Cardiac septum (tissue), 1 donor: ENCODE data around the gene RTKN2. TPM values are rescaled to one million over a fixed set of nuclear protein-coding genes. Genes with fewer than 3 reads are reported as not detected.

Experiments
- DNase-seq: peaks from one replicate; pipeline ENCODE4 v3.0.0-alpha.2; 2020; ENCODE audit warnings: low spot score
- intact Hi-C: fragments of 100-400 bp; cut with DNase I; formaldehyde crosslinking; loops from one replicate; pipeline ENCODE4 v1.14.0; 2022
- total RNA-seq: library from RNA; stranded (reverse); fragmentation: NEBNext Ultra II Directional; extraction: Animal tissue kit (Norgen Biotek cat#: 25700); gene quantifications from one replicate; pipeline ENCODE4 v1.2.1, GENCODE V29; 2021
- donor health status: DM: no; HTN: no; CAD: no.

RTKN2 gene
- total RNA-seq, 1 donor from 2014 or later: 0.03 TPM

DNA sequence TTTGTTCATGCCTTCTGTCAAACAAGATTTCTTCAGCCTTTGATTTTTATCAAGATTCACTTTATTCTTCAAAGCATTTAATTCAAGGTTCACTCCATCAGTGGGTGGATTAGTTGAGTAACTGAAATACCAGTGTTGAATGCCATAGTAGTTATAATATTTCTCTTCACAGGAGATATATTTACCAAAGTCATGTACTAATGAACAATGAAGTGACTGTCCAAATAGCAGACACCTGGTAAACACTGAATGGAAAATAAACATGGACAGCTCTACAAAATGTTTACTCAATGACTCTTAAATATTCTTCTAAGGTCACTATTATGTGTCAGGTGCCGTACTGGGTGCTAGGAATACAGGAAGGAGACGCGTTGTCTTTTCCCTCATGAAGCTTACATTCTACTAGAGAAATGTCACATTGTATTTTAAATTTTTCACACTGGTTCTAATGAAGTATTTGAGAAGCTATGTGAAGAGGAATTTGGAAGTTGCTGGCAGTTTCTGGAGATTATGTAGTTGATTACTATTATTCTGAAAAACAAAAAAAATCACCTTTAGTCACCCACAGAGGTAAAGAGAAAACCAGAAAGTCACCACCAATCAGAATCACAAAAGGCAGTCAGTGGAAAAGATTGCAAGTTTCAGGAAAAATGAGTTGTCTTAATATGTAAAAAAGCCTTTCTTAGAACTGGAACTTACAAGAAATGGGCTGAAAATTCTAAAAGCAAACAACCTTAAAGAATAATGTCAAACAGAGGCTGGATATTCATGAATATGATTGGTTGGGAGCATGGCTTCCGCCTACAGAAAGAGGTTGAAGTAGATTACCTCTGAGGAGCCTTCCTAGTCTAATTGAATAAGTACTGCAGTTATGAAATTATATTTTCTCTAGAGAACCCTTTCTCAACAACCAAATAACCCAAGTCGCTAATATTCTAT is 84.5 kb downstream of the RTKN2 start:
- intact Hi-C loops: no loop called here
- no peak for DNase-seq

DNA sequence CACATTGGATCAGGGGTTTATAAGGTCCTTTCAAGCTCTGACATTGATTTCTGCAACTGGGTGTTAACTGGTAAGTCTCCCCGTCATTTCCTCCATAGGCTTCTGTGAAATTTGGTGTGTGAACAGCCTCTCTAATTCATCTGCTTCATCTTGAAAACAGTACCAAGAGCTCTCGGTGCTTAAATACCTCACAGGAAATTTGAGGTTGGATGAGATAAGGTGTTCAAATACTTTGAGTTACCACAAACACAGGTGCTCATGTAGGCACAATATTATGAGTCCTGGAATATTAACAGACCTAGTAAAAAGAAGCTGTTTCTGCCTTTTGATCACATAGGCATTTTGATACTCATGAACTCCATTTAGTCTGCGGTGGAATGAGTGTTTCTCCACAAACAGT is 85.2 kb downstream of the RTKN2 start:
- intact Hi-C loops: no loop called here
- no peak for DNase-seq

- intact Hi-C loops: no loop called here
These were observed 86.0 kb downstream of the RTKN2 start for GRCh38 chr10:62182595-62182994.

DNA sequence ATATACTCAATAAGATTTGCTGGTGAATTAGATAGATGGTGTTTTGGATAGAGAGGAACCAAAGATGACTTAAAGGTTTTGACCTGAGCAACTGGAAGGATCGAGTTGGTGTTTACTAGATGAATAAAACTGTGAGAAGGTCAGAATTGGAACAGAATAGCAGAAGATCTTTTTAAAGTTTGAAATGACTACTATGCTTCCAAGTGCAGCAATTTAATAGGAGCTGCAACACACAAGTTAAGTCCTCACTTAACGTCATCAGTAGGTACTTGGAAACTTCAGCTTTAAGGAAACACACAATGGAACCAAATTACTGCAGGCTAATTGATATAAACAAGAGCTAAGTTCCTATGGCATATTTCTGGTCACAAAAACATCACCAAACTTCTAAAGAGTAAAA is 86.5 kb downstream of the RTKN2 start:
- no peak for DNase-seq
- intact Hi-C loops: no loop called here

More at GRCh38 chr10:62182595-62182994, 86.0 kb downstream of the RTKN2 start:
- DNase-seq: no peak

DNA sequence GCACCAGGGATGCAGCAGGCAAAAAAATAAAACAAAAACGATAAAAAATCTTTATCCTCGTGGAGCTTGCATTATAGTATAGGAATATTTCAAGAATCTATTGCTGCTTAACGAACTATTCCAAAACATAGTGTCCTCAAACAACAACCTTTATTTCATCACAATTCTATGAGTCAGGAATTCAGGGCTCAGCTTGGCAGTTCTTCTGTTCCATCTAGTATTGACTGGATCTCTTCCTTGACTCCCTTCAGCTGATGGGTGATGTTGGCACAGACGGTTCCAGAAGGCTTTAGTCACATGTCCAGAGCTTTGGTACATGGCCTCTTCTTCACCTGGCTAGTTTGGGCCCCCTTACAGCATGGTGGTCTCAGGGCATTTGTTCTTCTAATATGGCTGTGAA is 88.0 kb downstream of the RTKN2 start:
- DNase-seq: no peak
- intact Hi-C loops: no loop called here

DNA sequence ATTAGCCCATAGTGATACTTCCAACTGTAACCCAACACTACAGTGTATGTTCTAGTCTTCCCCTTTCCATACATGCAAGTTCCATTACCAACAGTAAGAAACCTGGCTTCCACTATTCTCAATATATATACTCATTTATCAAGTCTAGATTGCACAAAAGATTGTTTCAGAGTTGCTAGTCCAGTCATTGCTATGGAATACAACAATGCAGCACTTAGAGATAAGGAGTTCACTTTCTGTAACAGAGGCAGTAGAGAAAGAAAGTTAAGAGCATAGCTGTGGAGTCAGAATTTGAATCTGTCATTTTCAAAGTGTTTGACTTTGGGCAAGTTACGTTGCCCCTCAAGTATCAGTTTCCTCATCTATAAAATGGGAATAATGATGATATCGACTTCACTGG is 90.1 kb downstream of the RTKN2 start:
- intact Hi-C loops: no loop called here
- no peak for DNase-seq

DNA sequence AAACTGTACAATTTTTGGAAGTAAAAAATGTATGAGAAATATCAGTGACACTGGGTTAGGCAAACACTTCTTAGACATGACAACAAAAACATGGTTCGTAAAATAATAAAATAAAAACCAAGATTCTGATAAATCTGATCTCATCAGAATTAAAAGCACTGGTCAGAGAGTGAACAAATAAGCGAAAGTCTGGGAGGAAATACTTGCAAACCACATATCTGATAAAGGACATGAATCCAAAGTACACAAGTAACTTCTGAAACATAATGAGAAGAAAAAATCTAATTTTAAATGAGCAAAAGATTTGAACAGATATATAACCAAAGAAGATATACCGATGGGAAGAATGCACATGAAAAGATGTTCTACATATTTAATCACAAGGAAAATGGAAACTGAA is 91.5 kb downstream of the RTKN2 start:
- DNase-seq: no peak
- intact Hi-C loops: no loop called here

DNA sequence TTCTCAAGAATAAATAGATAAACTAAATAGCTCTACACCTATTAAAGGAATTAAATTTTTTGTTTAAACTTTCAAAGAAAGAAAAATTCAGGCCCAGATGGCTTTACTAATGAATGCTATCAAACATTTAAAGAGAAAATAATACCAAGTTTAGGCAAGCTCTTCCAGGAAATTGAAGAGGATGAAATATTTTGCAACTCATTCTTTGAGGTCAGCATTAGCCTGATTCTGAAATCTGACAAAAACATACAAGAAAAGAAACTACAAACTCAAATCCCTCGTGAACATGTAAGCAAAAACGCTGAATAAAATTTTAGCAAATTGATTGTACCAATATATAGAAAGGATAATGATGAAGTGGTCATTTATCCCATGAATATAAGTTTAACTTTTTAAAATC is 93.4 kb downstream of the RTKN2 start:
- no peak for DNase-seq
- intact Hi-C loops: no loop called here

GRCh38 chr10:62172465-62172864 is 96.2 kb downstream of the RTKN2 start:
- no peak for DNase-seq
- intact Hi-C loops: no loop called here

DNA sequence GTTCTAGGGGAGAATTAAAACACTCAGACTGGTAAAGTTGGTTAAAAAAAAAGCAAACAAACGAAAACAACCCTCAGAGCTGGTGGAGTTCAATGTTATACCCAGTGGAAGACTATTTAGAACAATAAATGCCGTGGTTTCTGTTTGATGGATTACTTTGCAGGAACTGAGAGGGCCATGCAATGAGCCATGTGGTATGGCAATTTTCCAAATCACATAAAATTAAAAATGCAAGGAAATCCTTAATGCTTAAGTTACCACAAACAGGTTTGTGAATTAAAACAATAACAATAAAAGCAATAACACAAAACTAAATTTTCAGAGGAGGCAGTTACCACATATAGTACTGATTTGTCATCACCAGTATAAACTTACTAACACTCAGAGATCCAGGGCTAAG is 96.9 kb downstream of the RTKN2 start:
- DNase-seq: no peak
- intact Hi-C loops: no loop called here

DNA sequence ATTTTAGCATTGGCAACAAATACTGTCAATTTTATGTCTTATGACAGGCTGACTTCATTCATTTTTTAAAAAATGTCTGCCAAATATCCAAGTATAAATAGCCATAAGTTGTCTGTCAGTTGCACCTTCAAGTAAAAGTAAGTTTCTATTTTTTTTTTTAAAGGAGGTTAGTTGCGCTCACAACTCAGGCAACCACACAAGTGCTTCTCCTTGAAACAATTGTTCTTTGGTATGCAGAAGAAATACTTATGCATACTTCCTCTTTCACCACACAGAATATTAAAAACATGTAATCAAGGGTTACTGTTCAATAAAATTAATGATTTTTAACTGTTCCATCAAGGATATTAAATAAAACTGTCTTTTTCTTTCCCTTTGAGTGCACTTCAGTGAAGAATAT is 97.9 kb downstream of the RTKN2 start:
- intact Hi-C loops: no loop called here
- DNase-seq: no peak

- intact Hi-C loops: no loop called here
- DNase-seq: no peak
These were observed 102.1 kb downstream of the RTKN2 start for GRCh38 chr10:62166331-62167131.

- intact Hi-C loops: no loop called here
- DNase-seq: no peak
These were observed 102.8 kb downstream of the RTKN2 start for GRCh38 chr10:62165803-62166202.

GRCh38 chr10:62163024-62163423 is 105.6 kb downstream of the RTKN2 start:
- intact Hi-C loops: no loop called here
- DNase-seq: no peak

DNA sequence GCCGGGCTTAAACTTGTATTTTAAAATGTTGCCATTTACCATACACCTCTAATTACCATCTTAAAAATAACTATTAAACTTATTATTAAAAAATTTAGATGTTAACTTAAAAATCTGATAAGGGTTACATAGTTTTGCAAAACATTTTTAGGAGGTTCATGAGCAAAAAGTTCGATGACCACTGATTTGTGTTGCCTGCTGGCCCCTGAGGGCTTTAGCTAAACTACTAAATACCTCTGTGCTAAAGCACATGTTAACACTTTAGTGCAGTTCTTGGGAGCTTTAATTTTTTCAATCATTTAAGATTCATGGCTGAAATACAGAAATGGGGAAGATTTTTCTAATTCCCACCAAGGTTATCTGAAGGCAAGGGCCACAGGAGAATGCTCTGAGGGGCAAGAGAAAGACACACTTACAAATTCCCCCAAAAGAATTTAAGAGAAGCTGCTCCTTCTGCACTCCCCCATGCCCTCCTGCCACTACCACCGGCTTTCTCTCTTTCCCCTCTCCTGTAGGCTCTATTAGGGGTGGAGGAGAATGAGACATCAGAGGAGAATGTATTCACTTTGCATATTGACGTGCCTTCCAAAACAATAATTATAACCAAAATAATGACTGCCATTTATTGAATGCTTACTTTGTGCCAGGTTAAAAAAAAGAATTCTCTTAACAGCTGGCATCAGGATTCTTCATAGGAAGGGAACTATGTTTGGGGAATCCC is 106.2 kb downstream of the RTKN2 start:
- intact Hi-C loops: no loop called here
- DNase-seq: no peak

DNA sequence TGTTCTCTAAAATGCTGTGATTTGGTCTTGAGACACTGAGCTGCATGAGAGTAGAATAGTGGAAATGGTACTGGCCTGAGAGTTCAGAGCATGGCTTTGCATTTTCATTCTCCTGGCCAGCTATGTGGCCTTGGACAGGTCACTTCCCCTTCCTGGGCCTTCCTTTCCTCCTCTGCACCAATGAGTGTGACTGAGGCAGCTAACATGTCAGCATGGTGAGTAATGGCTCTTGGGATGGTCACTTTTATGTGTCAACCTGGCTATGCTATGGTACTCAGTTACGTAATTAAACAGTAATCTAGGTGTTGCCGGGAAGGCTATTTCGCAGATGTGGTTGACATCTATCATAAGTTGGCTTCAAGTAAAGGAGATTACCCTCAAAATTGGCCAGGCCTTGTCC is 109.3 kb downstream of the RTKN2 start:
- intact Hi-C loops: no loop called here
- no peak for DNase-seq

DNA sequence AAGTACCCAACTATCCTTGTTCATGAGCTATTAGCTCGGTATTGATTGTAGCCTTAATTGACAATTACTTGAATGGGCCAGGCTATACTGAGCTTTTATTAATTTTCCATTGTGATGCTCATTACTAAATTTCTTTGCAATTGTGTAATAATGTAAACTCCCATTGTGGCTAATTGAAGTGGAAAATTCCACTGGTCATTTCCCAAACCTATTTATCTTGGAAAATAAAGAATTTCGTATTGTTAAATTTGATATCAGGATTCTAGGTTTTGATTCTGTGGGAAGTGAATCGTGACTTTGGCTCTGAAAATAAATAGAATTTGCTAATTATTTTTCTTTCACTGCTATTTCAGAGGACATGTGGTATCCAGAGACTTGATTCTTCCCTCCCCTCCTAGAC is 111.0 kb downstream of the RTKN2 start:
- intact Hi-C loops: no loop called here

DNA sequence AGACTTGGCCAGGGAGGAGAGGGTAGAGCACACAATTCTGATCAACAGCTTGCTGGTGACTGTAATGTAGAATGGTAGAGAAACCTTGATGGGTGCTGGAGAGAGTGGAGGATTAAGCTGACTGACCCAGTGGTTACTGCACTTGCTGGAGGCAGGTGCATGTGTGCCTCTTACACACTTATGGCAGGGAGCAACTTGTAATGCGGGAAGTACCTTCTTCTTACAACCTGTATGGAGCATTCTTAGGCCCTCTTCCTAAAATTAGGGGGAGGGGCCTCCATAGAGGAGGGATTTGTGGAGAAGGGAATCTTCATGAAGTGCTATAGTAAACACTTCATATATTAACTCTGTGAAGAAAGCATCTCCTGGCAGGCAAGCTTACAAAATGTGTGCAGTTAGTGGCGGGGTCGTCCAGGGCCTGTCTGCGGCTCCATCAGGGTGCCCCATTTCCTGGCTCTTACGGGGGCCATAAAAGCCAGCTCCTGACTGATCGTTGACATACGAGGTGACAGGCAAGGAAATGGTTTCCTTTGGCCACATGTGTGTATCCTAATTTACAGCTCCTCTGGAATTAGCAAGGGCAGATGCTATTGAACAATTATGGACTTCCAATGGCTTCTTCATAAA is 113.5 kb downstream of the RTKN2 start:
- DNase-seq: no peak
- intact Hi-C loops: no loop called here

More for the DNA sequence above, 111.0 kb downstream of the RTKN2 start:
- DNase-seq: no peak

DNA sequence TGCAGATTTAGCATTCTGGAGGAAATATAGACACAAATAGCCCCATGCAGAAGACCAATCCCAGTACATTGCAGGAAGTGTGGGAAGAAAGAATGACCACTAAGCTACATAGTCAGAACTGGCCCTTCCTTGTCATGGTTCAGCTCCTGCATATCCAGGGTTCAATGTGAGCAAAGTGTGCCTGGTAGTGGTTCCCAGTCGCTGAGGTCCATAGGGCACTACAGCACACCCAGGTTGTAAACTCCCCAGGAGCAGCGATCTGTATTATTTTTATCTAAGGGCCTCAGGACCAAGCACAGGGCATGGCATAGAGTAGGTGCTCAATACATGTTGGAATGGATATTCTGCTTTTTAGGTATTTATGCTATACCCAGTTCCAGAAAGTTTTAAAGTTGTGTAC is 114.4 kb downstream of the RTKN2 start:
- no peak for DNase-seq
- intact Hi-C loops: no loop called here

- intact Hi-C loops: no loop called here
- DNase-seq: no peak
These were observed 115.5 kb downstream of the RTKN2 start for GRCh38 chr10:62153191-62153590.
